CD14-positive monocyte (primary cell): ENCODE data around the gene FIBCD1. TPM values are rescaled to one million over a fixed set of nuclear protein-coding genes. Genes with fewer than 3 reads are reported as not detected.

Source experiments
- DNase-seq, 3 donors: peaks; one replicate each; pipeline ENCODE4 v3.0.0-alpha.2; 2011 to 2022
- H2AFZ ChIP-seq: 2 replicates; pipeline ENCODE4 v1.6.0; 2012; ENCODE audit warnings: mild to moderate bottlenecking, low read depth, low read length, inconsistent platforms; ENCODE audit not compliant: insufficient read depth, poor library complexity, severe bottlenecking
- H3K27ac ChIP-seq, 2 donors: 1 replicate in 1 of 2; 2 replicates in 1 of 2; pipeline ENCODE4 v1.5.1; 2012 to 2013; ENCODE audit warnings: low read length in 2 of 2, control low read depth in 1 of 2, inconsistent platforms in 1 of 2, low read depth in 1 of 2, mild to moderate bottlenecking in 1 of 2
- H3K27me3 ChIP-seq, 2 donors: one replicate each; pipeline versions ENCODE4 v1.6.0 to v1.6.1; 2011 to 2013; ENCODE audit warnings: low read length in 2 of 2; ENCODE audit not compliant: control insufficient read depth in 2 of 2, insufficient read depth in 2 of 2
- H3K36me3 ChIP-seq, 2 donors: replicated peaks in 1 of 2; 1 replicate in 1 of 2; 2 replicates in 1 of 2; pipeline versions ENCODE4 v1.5.1 to v1.6.1; 2012 to 2013; ENCODE audit warnings: low read length in 2 of 2, control low read depth in 1 of 2, inconsistent platforms in 1 of 2, mild to moderate bottlenecking in 1 of 2; ENCODE audit not compliant: insufficient read depth in 2 of 2, control insufficient read depth in 1 of 2
- H3K4me1 ChIP-seq, 2 donors: 1 replicate in 1 of 2; 2 replicates in 1 of 2; pipeline versions ENCODE4 v1.5.1 to v1.6.1; 2012 to 2013; ENCODE audit warnings: low read length in 2 of 2, control low read depth in 1 of 2, inconsistent platforms in 1 of 2, mild to moderate bottlenecking in 1 of 2, moderate library complexity in 1 of 2; ENCODE audit not compliant: insufficient read depth in 2 of 2, control insufficient read depth in 1 of 2
- H3K4me2 ChIP-seq: replicated peaks from 2 replicates; pipeline ENCODE3; 2012; ENCODE audit warnings: low read length, moderate library complexity, mild to moderate bottlenecking; ENCODE audit not compliant: poor library complexity, severe bottlenecking; ENCODE audit errors: extremely low read depth
- H3K4me3 ChIP-seq, 3 experiments: fragments of 200-600 bp in 1 of 3; sonication (generic) in 1 of 3; replicated peaks in 1 of 3; 1 replicate in 2 of 3; 2 replicates in 1 of 3; pipeline ENCODE4 v1.5.1; 2011 to 2013; ENCODE audit warnings: low read length in 3 of 3, mild to moderate bottlenecking in 3 of 3, control low read depth in 2 of 3, low read depth in 2 of 3, inconsistent platforms in 1 of 3, moderate library complexity in 1 of 3
- H3K79me2 ChIP-seq: 2 replicates; pipeline ENCODE4 v1.6.0; 2012; ENCODE audit warnings: mild to moderate bottlenecking, control low read depth, inconsistent platforms, low read length, moderate library complexity; ENCODE audit not compliant: insufficient read depth
- H3K9ac ChIP-seq: 2 replicates; pipeline ENCODE4 v1.6.0; 2017; ENCODE audit warnings: low read length, mild to moderate bottlenecking; ENCODE audit not compliant: insufficient read depth, poor library complexity, severe bottlenecking
- H3K9me3 ChIP-seq, 2 donors: replicated peaks in 1 of 2; 1 replicate in 1 of 2; 2 replicates in 1 of 2; pipeline versions ENCODE4 v1.5.1 to v1.6.1; 2012 to 2013; ENCODE audit warnings: low read length in 2 of 2, control low read depth in 1 of 2; ENCODE audit not compliant: control insufficient read depth in 1 of 2, insufficient read depth in 1 of 2
- H4K20me1 ChIP-seq: 2 replicates; pipeline ENCODE4 v1.6.0; 2012; ENCODE audit warnings: mild to moderate bottlenecking, low read length, control low read depth, moderate library complexity; ENCODE audit not compliant: insufficient read depth
- H3K27ac Mint-ChIP-seq, 7 donors: one replicate each; pipeline ENCODE4 v1.8.0; 2020; ENCODE audit warnings: mild to moderate bottlenecking in 7 of 7, mixed read lengths in 7 of 7, moderate library complexity in 6 of 7, inconsistent platforms in 2 of 7
- H3K27me3 Mint-ChIP-seq, 3 donors: one replicate each; pipeline ENCODE4 v1.8.0; 2021 to 2022; ENCODE audit warnings: low read depth in 3 of 3, mild to moderate bottlenecking in 3 of 3, mixed read lengths in 3 of 3, moderate library complexity in 3 of 3, inconsistent platforms in 1 of 3
- H3K36me3 Mint-ChIP-seq, 2 donors: one replicate each; pipeline ENCODE4 v1.8.0; 2020; ENCODE audit warnings: mixed read lengths in 2 of 2, inconsistent platforms in 1 of 2, mild to moderate bottlenecking in 1 of 2
- H3K4me1 Mint-ChIP-seq: one replicate; pipeline ENCODE4 v1.8.0; 2020; ENCODE audit warnings: mild to moderate bottlenecking, mixed read lengths
- H3K4me3 Mint-ChIP-seq, 2 donors: one replicate each; pipeline ENCODE4 v1.8.0; 2020; ENCODE audit warnings: mild to moderate bottlenecking in 2 of 2, mixed read lengths in 2 of 2, moderate library complexity in 1 of 2
- H3K9me3 Mint-ChIP-seq, 7 donors: one replicate each; pipeline ENCODE4 v1.8.0; 2020 to 2022; ENCODE audit warnings: mixed read lengths in 7 of 7, mild to moderate bottlenecking in 6 of 7, moderate library complexity in 6 of 7, inconsistent platforms in 2 of 7
- CTCF ChIP-seq: fragments of 200-600 bp; IDR thresholded peaks from one replicate; pipeline ENCODE4 v1.8.0; 2022; ENCODE audit warnings: antibody characterized with exemption, mild to moderate bottlenecking
- WGBS: methylation state at CpG from one replicate; pipeline ENCODE4 v1.1.5; 2013; ENCODE audit warnings: missing lambda C conversion rate; ENCODE audit not compliant: insufficient coverage; 5-methylcytosine and 5-hydroxymethylcytosine counted together
- intact Hi-C, 2 donors: fragments of 100-400 bp; cut with micrococcal nuclease; formaldehyde crosslinking; loops; one replicate each; pipeline versions ENCODE4 v1.15.0 to v1.15.1; 2023
- polyA plus RNA-seq, 3 donors: library from polyadenylated mRNA; depleted of rRNA in 1 of 3; unstranded in 2 of 3; stranded (reverse) in 1 of 3; fragments of 300-500 nt in 2 of 3; fragments of >200 nt in 1 of 3; fragmentation: Illumina TruSeq in 2 of 3; gene quantifications; 1 replicate in 2 of 3; 2 replicates in 1 of 3; pipeline ENCODE4 v1.2.3, GENCODE V29; 2012 to 2021

FIBCD1 gene
- polyA plus RNA-seq, 3 donors = not detected

GRCh38 chr9:130971294-130971849 is 32.3 kb upstream of the FIBCD1 start:
- Mint-ChIP-seq H3K36me3 (no peaks in the 10 kb centered on the region), H3K4me1 (peaks cover 8% of the 10 kb centered on the region), H3K27ac (peak overlapping the region in 1 of 7 donors; percentile 1), H3K9me3 (peaks cover 0 to 2% (median 0%) of the 10 kb centered on the region in 7 donors), H3K4me3 (no peak overlapping the region), H3K27me3 (peaks cover 4 to 14% (median 6%) of the 10 kb centered on the region in 3 donors)
- no peaks in the 10 kb centered on the region for H3K79me2 ChIP-seq
- no peaks in the 10 kb centered on the region for H3K27me3 ChIP-seq
- no peak overlapping the region for H3K9ac ChIP-seq
- H3K4me2 ChIP-seq = no peak overlapping the region
- no peak overlapping the region for H3K4me3 ChIP-seq
- H4K20me1 ChIP-seq = no peaks in the 10 kb centered on the region
- 79% methylated on average over 12 of the region's 12 CpGs for WGBS
- no peak overlapping the region for H2AFZ ChIP-seq
- H3K36me3 ChIP-seq = no peaks in the 10 kb centered on the region
- H3K27ac ChIP-seq = no peak overlapping the region
- intact Hi-C loops = no loop called here
- H3K4me1 ChIP-seq = peaks cover 0 to 5% of the 10 kb centered on the region in 2 donors
- no peak for TF ChIP-seq CTCF
- H3K9me3 ChIP-seq = no peaks in the 10 kb centered on the region
- DNase-seq = no peak

DNA sequence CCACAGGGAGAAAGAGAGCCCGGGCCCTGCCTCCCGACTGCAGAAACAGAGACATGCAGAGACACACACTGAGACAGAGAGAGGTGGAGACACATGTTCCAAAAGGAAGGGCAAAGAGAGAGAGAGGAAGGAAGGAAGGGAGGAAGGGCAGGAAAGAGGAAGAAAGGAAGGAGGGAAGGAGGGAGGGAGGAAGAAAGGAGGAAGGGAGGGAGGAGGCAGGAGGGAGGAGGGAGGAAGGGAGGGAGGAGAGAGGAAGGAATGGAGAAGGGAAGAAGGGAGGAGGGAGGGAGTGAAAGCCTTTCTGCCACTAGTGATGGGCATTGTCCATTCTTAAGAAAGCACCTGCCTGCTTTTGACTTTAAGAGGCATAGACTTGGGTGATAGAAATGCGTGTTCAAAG is 31.8 kb upstream of the FIBCD1 start:
- H3K9me3 ChIP-seq = no peaks in the 10 kb centered on the region
- no peak overlapping the region for H2AFZ ChIP-seq
- H3K27me3 ChIP-seq = no peaks in the 10 kb centered on the region
- H3K27ac ChIP-seq = no peak overlapping the region
- H3K4me1 Mint-ChIP-seq = peaks cover 8% of the 10 kb centered on the region
- H3K9ac ChIP-seq = no peak overlapping the region
- DNase-seq = no peak
- H3K36me3 ChIP-seq = no peaks in the 10 kb centered on the region
- 100% methylated on average over 1 of the region's 3 CpGs for WGBS
- peaks cover 4 to 14% (median 6%) of the 10 kb centered on the region in 3 donors for H3K27me3 Mint-ChIP-seq
- TF ChIP-seq CTCF = no peak
- peaks cover 0 to 2% (median 0%) of the 10 kb centered on the region in 7 donors for H3K9me3 Mint-ChIP-seq
- no peak overlapping the region for H3K27ac Mint-ChIP-seq
- no peak overlapping the region for H3K4me3 ChIP-seq
- no peaks in the 10 kb centered on the region for H4K20me1 ChIP-seq
- H3K36me3 Mint-ChIP-seq = no peaks in the 10 kb centered on the region
- H3K4me3 Mint-ChIP-seq = no peak overlapping the region
- H3K79me2 ChIP-seq = no peaks in the 10 kb centered on the region
- intact Hi-C loops = no loop called here
- no peak overlapping the region for H3K4me2 ChIP-seq
- peaks cover 0 to 5% of the 10 kb centered on the region in 2 donors for H3K4me1 ChIP-seq
